Measurements from ENCODE around the gene ENTPD8.

- TF ChIP-seq CTCF (conservative IDR thresholded peaks at IDR 0.05; ENCODE audit: low read depth, low read length): no peak
- TF ChIP-seq POLR2A (IDR thresholded peaks at IDR 0.05; ENCODE audit: low read depth, low read length): no peak
- no peak for TF ChIP-seq FOS (IDR thresholded peaks at IDR 0.05; ENCODE audit: low read depth, low read length)
- no peak for TF ChIP-seq SMC3 (IDR thresholded peaks at IDR 0.05; ENCODE audit: low read depth, low read length)
- TF ChIP-seq MAFK (IDR thresholded peaks at IDR 0.05; ENCODE audit: low read depth, low read length): no peak
- TF ChIP-seq CEBPB (IDR thresholded peaks at IDR 0.05; ENCODE audit: low read depth, low read length): no peak
- TF ChIP-seq RAD21 (IDR thresholded peaks at IDR 0.05; ENCODE audit: low read length): no peak
- TF ChIP-seq USF2 (IDR thresholded peaks at IDR 0.05; ENCODE audit: low read depth, low read length): no peak
- TF ChIP-seq CHD1 (IDR thresholded peaks at IDR 0.05; ENCODE audit: low read depth, low read length): no peak
Observed at GRCh38 chr9:137429546-137429890, 11.6 kb downstream of the ENTPD8 start.

Data from IMR-90 (cell line).